ENCODE measurements around the gene COL23A1.

COL23A1 gene

GRCh38 chr5:178193251-178193809 lies 396.9 kb downstream of the COL23A1 start:
- Histone ChIP-seq H3K4me1 (no peaks in the 10 kb centered on the region), H3K4me3 (no peak overlapping the region), H3K27ac (no peak overlapping the region), H3K27me3 (peaks cover 0 to 30% of the 10 kb centered on the region in 2 donors), H3K36me3 (no peaks in the 10 kb centered on the region), H3K9me3 (no peaks in the 10 kb centered on the region)
- intact Hi-C loops (cut with DNase I; ENCODE audit: low total_unique reads) = no loop called here
- DNase-seq = no peak
- no peak for TF ChIP-seq CTCF (IDR thresholded peaks at IDR 0.05)

GRCh38 chr5:178192787-178193186 lies 397.4 kb downstream of the COL23A1 start:
- no peaks in the 10 kb centered on the region for H3K4me1 ChIP-seq
- TF ChIP-seq CTCF (IDR thresholded peaks at IDR 0.05) = no peak
- no peak overlapping the region for H3K4me3 ChIP-seq
- peaks cover 0 to 33% of the 10 kb centered on the region in 2 donors for H3K27me3 ChIP-seq
- no peak overlapping the region for H3K27ac ChIP-seq
- H3K36me3 ChIP-seq = no peaks in the 10 kb centered on the region
- intact Hi-C loops (cut with DNase I; ENCODE audit: low total_unique reads) = no loop called here
- no peak for DNase-seq
- no peaks in the 10 kb centered on the region for H3K9me3 ChIP-seq

GRCh38 chr5:178192244-178192643 lies 397.9 kb downstream of the COL23A1 start:
- no peak overlapping the region for H3K27ac ChIP-seq
- H3K9me3 ChIP-seq = no peaks in the 10 kb centered on the region
- no peak for TF ChIP-seq CTCF (IDR thresholded peaks at IDR 0.05)
- H3K4me3 ChIP-seq = no peak overlapping the region
- intact Hi-C loops (cut with DNase I; ENCODE audit: low total_unique reads) = no loop called here
- DNase-seq = no peak
- H3K36me3 ChIP-seq = no peaks in the 10 kb centered on the region
- H3K4me1 ChIP-seq = no peaks in the 10 kb centered on the region
- H3K27me3 ChIP-seq = peaks cover 0 to 33% of the 10 kb centered on the region in 2 donors

- no peak for DNase-seq
- Histone ChIP-seq H3K27me3 (peaks cover 0 to 33% of the 10 kb centered on the region in 2 donors), H3K4me3 (no peak overlapping the region), H3K4me1 (no peaks in the 10 kb centered on the region), H3K27ac (no peak overlapping the region), H3K9me3 (no peaks in the 10 kb centered on the region), H3K36me3 (no peaks in the 10 kb centered on the region)
- no peak for TF ChIP-seq CTCF (IDR thresholded peaks at IDR 0.05)
- intact Hi-C loops (cut with DNase I; ENCODE audit: low total_unique reads) = no loop called here
Observed at GRCh38 chr5:178191661-178192060, 398.5 kb downstream of the COL23A1 start.

- H3K27me3 ChIP-seq = peaks cover 0 to 26% of the 10 kb centered on the region in 2 donors
- H3K27ac ChIP-seq = no peak overlapping the region
- TF ChIP-seq CTCF (IDR thresholded peaks at IDR 0.05) = no peak
- no peaks in the 10 kb centered on the region for H3K9me3 ChIP-seq
- no peak overlapping the region for H3K4me3 ChIP-seq
- intact Hi-C loops (cut with DNase I; ENCODE audit: low total_unique reads) = no loop called here
- DNase-seq = no peak
- H3K4me1 ChIP-seq = no peaks in the 10 kb centered on the region
- no peaks in the 10 kb centered on the region for H3K36me3 ChIP-seq
Observed at GRCh38 chr5:178189433-178189832, 400.8 kb downstream of the COL23A1 start.

Data from tibial artery (tissue), 4 donors.